ENCODE data around the gene CHMP1A.
"Not testable (repeated sequence)": the region's sequence is repeated elsewhere in the genome, so short reads cannot be mapped to it uniquely, and the experiment has no call there.

Gene CHMP1A

GRCh38 chr16:89695086-89695874 is 37.8 kb upstream of the CHMP1A start:
- H3K4me1 ChIP-seq (ENCODE audit: low read depth, poor library complexity, severe bottlenecking) = peaks cover 20% of the 10 kb centered on the region
- H2AFZ ChIP-seq (ENCODE audit: low read depth) = no peak overlapping the region
- no peak overlapping the region for H3K27ac ChIP-seq
- no peaks in the 10 kb centered on the region for H4K20me1 ChIP-seq (ENCODE audit: insufficient read depth)
- H3K4me3 ChIP-seq (IDR thresholded peaks at IDR 0.05; ENCODE audit: insufficient read depth, low read depth, low read length) = no peak overlapping the region
- H3K4me2 ChIP-seq = no peak overlapping the region
- no peaks in the 10 kb centered on the region for H3K79me2 ChIP-seq (ENCODE audit: insufficient read depth, low read depth)
- no peaks in the 10 kb centered on the region for H3K27me3 ChIP-seq (ENCODE audit: insufficient read depth, low read depth)
- TF ChIP-seq, protein P1, sequence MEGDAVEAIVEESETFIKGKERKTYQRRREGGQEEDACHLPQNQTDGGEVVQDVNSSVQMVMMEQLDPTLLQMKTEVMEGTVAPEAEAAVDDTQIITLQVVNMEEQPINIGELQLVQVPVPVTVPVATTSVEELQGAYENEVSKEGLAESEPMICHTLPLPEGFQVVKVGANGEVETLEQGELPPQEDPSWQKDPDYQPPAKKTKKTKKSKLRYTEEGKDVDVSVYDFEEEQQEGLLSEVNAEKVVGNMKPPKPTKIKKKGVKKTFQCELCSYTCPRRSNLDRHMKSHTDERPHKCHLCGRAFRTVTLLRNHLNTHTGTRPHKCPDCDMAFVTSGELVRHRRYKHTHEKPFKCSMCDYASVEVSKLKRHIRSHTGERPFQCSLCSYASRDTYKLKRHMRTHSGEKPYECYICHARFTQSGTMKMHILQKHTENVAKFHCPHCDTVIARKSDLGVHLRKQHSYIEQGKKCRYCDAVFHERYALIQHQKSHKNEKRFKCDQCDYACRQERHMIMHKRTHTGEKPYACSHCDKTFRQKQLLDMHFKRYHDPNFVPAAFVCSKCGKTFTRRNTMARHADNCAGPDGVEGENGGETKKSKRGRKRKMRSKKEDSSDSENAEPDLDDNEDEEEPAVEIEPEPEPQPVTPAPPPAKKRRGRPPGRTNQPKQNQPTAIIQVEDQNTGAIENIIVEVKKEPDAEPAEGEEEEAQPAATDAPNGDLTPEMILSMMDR (conservative IDR thresholded peaks at IDR 0.05; ENCODE audit: low read depth, low read length) = no peak
- no peak overlapping the region for H3K9ac ChIP-seq
- H3K36me3 ChIP-seq (ENCODE audit: insufficient read depth) = no peaks in the 10 kb centered on the region

- H3K79me2 ChIP-seq (ENCODE audit: insufficient read depth, low read depth); H3K27ac ChIP-seq; H2AFZ ChIP-seq (ENCODE audit: low read depth); H4K20me1 ChIP-seq (ENCODE audit: insufficient read depth); H3K27me3 ChIP-seq (ENCODE audit: insufficient read depth, low read depth); H3K36me3 ChIP-seq (ENCODE audit: insufficient read depth); H3K4me3 ChIP-seq (IDR thresholded peaks at IDR 0.05; ENCODE audit: insufficient read depth, low read depth, low read length); H3K4me2 ChIP-seq; H3K9ac ChIP-seq: not testable (repeated sequence)
- peaks cover 17% of the 10 kb centered on the region for H3K4me1 ChIP-seq (ENCODE audit: low read depth, poor library complexity, severe bottlenecking)
Measured at GRCh38 chr16:89694784-89695085, 37.2 kb upstream of the CHMP1A start.

GRCh38 chr16:89693931-89694783 is 36.6 kb upstream of the CHMP1A start:
- H3K27ac ChIP-seq = no peak overlapping the region
- TF ChIP-seq, protein P1 (conservative IDR thresholded peaks at IDR 0.05; ENCODE audit: low read depth, low read length) = no peak
- peaks cover 16% of the 10 kb centered on the region for H3K4me1 ChIP-seq (ENCODE audit: low read depth, poor library complexity, severe bottlenecking)
- no peaks in the 10 kb centered on the region for H4K20me1 ChIP-seq (ENCODE audit: insufficient read depth)
- H3K36me3 ChIP-seq (ENCODE audit: insufficient read depth) = no peaks in the 10 kb centered on the region
- no peak overlapping the region for H3K4me3 ChIP-seq (IDR thresholded peaks at IDR 0.05; ENCODE audit: insufficient read depth, low read depth, low read length)
- peaks cover 3% of the 10 kb centered on the region for H3K79me2 ChIP-seq (ENCODE audit: insufficient read depth, low read depth)
- no peak overlapping the region for H3K9ac ChIP-seq
- no peak overlapping the region for H3K4me2 ChIP-seq
- H3K27me3 ChIP-seq (ENCODE audit: insufficient read depth, low read depth) = no peaks in the 10 kb centered on the region
- H2AFZ ChIP-seq (ENCODE audit: low read depth) = no peak overlapping the region

GRCh38 chr16:89693289-89693731 is 35.8 kb upstream of the CHMP1A start:
- Histone ChIP-seq H2AFZ (ENCODE audit: low read depth) (no peak overlapping the region), H4K20me1 (ENCODE audit: insufficient read depth) (no peaks in the 10 kb centered on the region), H3K4me3 (IDR thresholded peaks at IDR 0.05; ENCODE audit: insufficient read depth, low read depth, low read length) (no peak overlapping the region), H3K4me1 (ENCODE audit: low read depth, poor library complexity, severe bottlenecking) (peaks cover 25% of the 10 kb centered on the region), H3K27ac (no peak overlapping the region), H3K36me3 (ENCODE audit: insufficient read depth) (no peaks in the 10 kb centered on the region; the same call in 1 of the 2 replicates), H3K27me3 (ENCODE audit: insufficient read depth, low read depth) (no peaks in the 10 kb centered on the region), H3K9ac (no peak overlapping the region), H3K79me2 (ENCODE audit: insufficient read depth, low read depth) (peaks cover 12% of the 10 kb centered on the region), H3K4me2 (no peak overlapping the region)
- TF ChIP-seq, protein P1 (conservative IDR thresholded peaks at IDR 0.05; ENCODE audit: low read depth, low read length) = no peak
